HEK293T (cell line): Measurements from ENCODE around the gene MORF4L1.

Experiments
- ARNT ChIP-seq: fragments of 450-650 bp; IDR thresholded peaks from 2 replicates; pipeline ENCODE4 v1.6.1; 2017; ENCODE audit warnings: mild to moderate bottlenecking
- BHLHE40 ChIP-seq: fragments of 450-650 bp; IDR thresholded peaks from 2 replicates; pipeline ENCODE4 v1.6.1; 2016; ENCODE audit warnings: mild to moderate bottlenecking, moderate library complexity, borderline replicate concordance
- ELF4 ChIP-seq: fragments of 450-650 bp; IDR thresholded peaks from 2 replicates; pipeline ENCODE4 v1.6.1; 2017; ENCODE audit warnings: antibody characterized with exemption
- FOXK2 ChIP-seq: fragments of 450-650 bp; IDR thresholded peaks from 2 replicates; pipeline ENCODE4 v1.6.1; 2016; ENCODE audit warnings: mild to moderate bottlenecking
- FOXM1 ChIP-seq: fragments of 450-650 bp; IDR thresholded peaks from 2 replicates; pipeline ENCODE4 v1.6.1; 2017; ENCODE audit warnings: mild to moderate bottlenecking, borderline replicate concordance
- HDGF ChIP-seq: fragments of 450-650 bp; IDR thresholded peaks from 2 replicates; pipeline ENCODE4 v1.6.1; 2017; ENCODE audit warnings: antibody characterized with exemption, borderline replicate concordance
- L3MBTL2 ChIP-seq: fragments of 450-650 bp; conservative IDR thresholded peaks from 2 replicates; pipeline ENCODE4 v1.6.1; 2016; ENCODE audit warnings: mild to moderate bottlenecking
- LEF1 ChIP-seq: fragments of 450-650 bp; IDR thresholded peaks from 2 replicates; pipeline ENCODE4 v1.6.1; 2017; ENCODE audit warnings: mild to moderate bottlenecking, borderline replicate concordance
- NFRKB ChIP-seq: fragments of 450-650 bp; IDR thresholded peaks from 2 replicates; pipeline ENCODE4 v1.6.1; 2016; ENCODE audit warnings: mild to moderate bottlenecking, moderate library complexity
- SP1 ChIP-seq: fragments of 450-650 bp; IDR thresholded peaks from 2 replicates; pipeline ENCODE4 v1.6.1; 2017
- SUZ12 ChIP-seq: fragments of 450-650 bp; IDR thresholded peaks from 2 replicates; pipeline ENCODE4 v1.6.1; 2016; ENCODE audit warnings: mild to moderate bottlenecking
- TARDBP ChIP-seq: fragments of 450-650 bp; IDR thresholded peaks from 2 replicates; pipeline ENCODE4 v1.6.1; 2016
- ZNF384 ChIP-seq: fragments of 450-650 bp; IDR thresholded peaks from 2 replicates; pipeline ENCODE4 v1.6.1; 2016

DNA sequence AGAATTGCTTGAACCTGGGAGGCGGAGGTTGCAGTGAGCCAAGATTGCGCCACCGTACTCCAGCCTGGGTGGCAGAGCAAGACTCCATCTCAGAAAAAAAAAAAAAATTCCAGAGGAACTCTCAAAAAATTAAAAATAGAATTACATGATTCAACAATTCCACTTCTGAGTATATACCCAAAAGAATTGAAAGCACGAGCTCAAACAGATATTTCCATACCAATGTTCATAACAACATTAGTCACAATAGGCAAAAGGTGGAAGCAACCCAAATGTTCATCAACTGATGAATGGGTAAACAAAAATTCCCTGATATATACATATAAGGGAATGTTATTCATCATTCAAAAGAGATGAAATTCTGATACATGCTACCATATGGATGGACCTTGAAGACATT is 16.9 kb upstream of the MORF4L1 start:
- no peak for TF ChIP-seq HDGF
- no peak for TF ChIP-seq BHLHE40
- no peak for TF ChIP-seq ARNT
- TF ChIP-seq NFRKB: no peak
- no peak for TF ChIP-seq L3MBTL2
- TF ChIP-seq SP1: no peak
- TF ChIP-seq ZNF384: no peak
- no peak for TF ChIP-seq FOXM1
- no peak for TF ChIP-seq SUZ12
- TF ChIP-seq ELF4: no peak
- TF ChIP-seq TARDBP: no peak
- TF ChIP-seq FOXK2: no peak
- TF ChIP-seq LEF1: no peak
